Trophoblast cell (in vitro differentiated cells and primary cell): ENCODE results near the gene MACO1.

Source experiments
- DNase-seq, 2 donors: peaks; one replicate each; pipeline ENCODE4 v3.0.0-alpha.2; 2016
- H2AFZ ChIP-seq: 2 replicates; pipeline ENCODE4 v1.6.1; 2013; ENCODE audit warnings: low read length, moderate library complexity, mild to moderate bottlenecking; ENCODE audit not compliant: insufficient read depth, poor library complexity
- H2AK5ac ChIP-seq: 2 replicates; pipeline ENCODE4 v1.6.1; 2013; ENCODE audit warnings: mild to moderate bottlenecking, low read length
- H2BK120ac ChIP-seq: 2 replicates; pipeline ENCODE4 v1.6.1; 2013; ENCODE audit warnings: low read length, mild to moderate bottlenecking, moderate library complexity; ENCODE audit not compliant: insufficient read depth, poor library complexity
- H2BK12ac ChIP-seq: 2 replicates; pipeline ENCODE4 v1.6.1; 2013; ENCODE audit warnings: mild to moderate bottlenecking, low read length, moderate library complexity
- H2BK5ac ChIP-seq: 2 replicates; pipeline ENCODE4 v1.6.1; 2013; ENCODE audit warnings: low read length, low read depth, moderate library complexity, mild to moderate bottlenecking; ENCODE audit not compliant: poor library complexity
- H3K14ac ChIP-seq: 2 replicates; pipeline ENCODE4 v1.6.1; 2013; ENCODE audit warnings: mild to moderate bottlenecking, low read length
- H3K18ac ChIP-seq: 2 replicates; pipeline ENCODE4 v1.6.1; 2013; ENCODE audit warnings: mild to moderate bottlenecking, low read length
- H3K23ac ChIP-seq: 2 replicates; pipeline ENCODE4 v1.6.1; 2013; ENCODE audit warnings: low read length
- H3K27ac ChIP-seq: 2 replicates; pipeline ENCODE4 v1.5.1; 2013; ENCODE audit warnings: low read depth, mild to moderate bottlenecking, inconsistent platforms, low read length, moderate library complexity
- H3K27me3 ChIP-seq: 2 replicates; pipeline ENCODE4 v1.6.1; 2013; ENCODE audit warnings: inconsistent platforms, mild to moderate bottlenecking, low read length, moderate library complexity; ENCODE audit not compliant: insufficient read depth
- H3K36me3 ChIP-seq, 2 experiments: 1 replicate in 1 of 2; 2 replicates in 1 of 2; pipeline ENCODE4 v1.6.1; 2013; ENCODE audit warnings: low read length in 2 of 2, mild to moderate bottlenecking in 2 of 2, moderate library complexity in 1 of 2; ENCODE audit not compliant: insufficient read depth in 2 of 2, control insufficient read depth in 1 of 2
- H3K4ac ChIP-seq: 2 replicates; pipeline ENCODE4 v1.6.1; 2013; ENCODE audit warnings: low read depth, mild to moderate bottlenecking, low read length, moderate library complexity
- H3K4me1 ChIP-seq, 2 experiments: 1 replicate in 1 of 2; 2 replicates in 1 of 2; pipeline ENCODE4 v1.6.1; 2013; ENCODE audit warnings: low read length in 2 of 2, mild to moderate bottlenecking in 2 of 2, moderate library complexity in 1 of 2; ENCODE audit not compliant: insufficient read depth in 2 of 2, control insufficient read depth in 1 of 2
- H3K4me2 ChIP-seq: 2 replicates; pipeline ENCODE4 v1.6.1; 2013; ENCODE audit warnings: inconsistent platforms, mild to moderate bottlenecking, low read length, moderate library complexity
- H3K4me3 ChIP-seq: 2 replicates; pipeline ENCODE4 v1.5.1; 2013; ENCODE audit warnings: mild to moderate bottlenecking, low read depth, low read length, inconsistent platforms
- H3K79me1 ChIP-seq: one replicate; pipeline ENCODE4 v1.6.1; 2013; ENCODE audit warnings: low read length
- H3K79me2 ChIP-seq: 2 replicates; pipeline ENCODE4 v1.6.1; 2013; ENCODE audit warnings: low read length, mild to moderate bottlenecking; ENCODE audit not compliant: control insufficient read depth, insufficient read depth, poor library complexity
- H3K9ac ChIP-seq: 2 replicates; pipeline ENCODE4 v1.6.1; 2013; ENCODE audit warnings: mild to moderate bottlenecking, low read length
- H3K9me3 ChIP-seq: 2 replicates; pipeline ENCODE4 v1.6.1; 2013; ENCODE audit warnings: low read depth, mild to moderate bottlenecking, control low read depth, inconsistent platforms, low read length; ENCODE audit not compliant: insufficient read depth
- H4K12ac ChIP-seq: 2 replicates; pipeline ENCODE4 v1.6.1; 2013; ENCODE audit warnings: low read depth, mild to moderate bottlenecking, low read length, moderate library complexity
- H4K8ac ChIP-seq: 2 replicates; pipeline ENCODE4 v1.6.1; 2013; ENCODE audit warnings: low read depth, mild to moderate bottlenecking, low read length, moderate library complexity
- H4K91ac ChIP-seq: one replicate; pipeline ENCODE4 v1.6.1; 2013; ENCODE audit warnings: low read depth, mild to moderate bottlenecking, low read length, moderate library complexity
- WGBS: extraction: QIAGEN DNeasy Blood & Tissue Kit; methylation state at CpG from one replicate; pipeline ENCODE4 v1.1.7; 2013; ENCODE audit warnings: missing lambda C conversion rate; ENCODE audit not compliant: insufficient read length, insufficient coverage; ENCODE audit errors: extremely low coverage; 5-methylcytosine and 5-hydroxymethylcytosine counted together

Gene MACO1

DNA sequence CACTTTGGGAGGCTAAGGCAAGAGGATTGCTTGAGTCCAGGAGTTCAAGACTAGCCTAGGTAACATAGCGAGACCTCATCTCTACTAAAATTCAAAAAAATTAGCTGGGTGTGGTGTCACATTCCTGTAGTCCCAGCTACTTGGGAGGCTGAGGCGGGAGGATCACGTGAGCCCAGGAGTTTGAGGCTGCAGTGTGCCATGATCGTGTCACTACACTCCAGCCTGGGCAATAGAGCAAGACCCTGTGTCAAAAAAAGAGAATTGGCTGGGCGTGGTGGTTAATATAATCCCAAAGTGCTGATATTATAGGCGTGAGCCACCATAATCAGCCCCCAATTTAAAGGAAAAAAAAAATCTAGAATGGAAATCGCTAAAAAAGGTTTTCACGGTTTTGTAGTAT lies 7.0 kb downstream of the MACO1 start:
- Histone ChIP-seq H3K79me2 (peaks cover 2% of the 10 kb centered on the region), H3K27ac (no peak overlapping the region), H3K4ac (no peak overlapping the region), H3K14ac (no peak overlapping the region), H4K91ac (no peak overlapping the region), H4K12ac (no peak overlapping the region), H2AK5ac (no peak overlapping the region), H3K4me2 (no peak overlapping the region), H2AFZ (no peak overlapping the region), H4K8ac (no peak overlapping the region), H3K4me3 (no peak overlapping the region), H3K9ac (no peak overlapping the region), H3K79me1 (no peaks in the 10 kb centered on the region), H2BK120ac (no peak overlapping the region), H2BK5ac (no peak overlapping the region), H3K27me3 (no peaks in the 10 kb centered on the region), H3K4me1 (peaks cover 0 to 2% of the 10 kb centered on the region in 2 experiments), H3K9me3 (no peaks in the 10 kb centered on the region), H3K23ac (no peak overlapping the region), H3K36me3 (peaks cover 3 to 4% of the 10 kb centered on the region in 2 experiments), H2BK12ac (no peak overlapping the region), H3K18ac (peak overlapping the region; percentile 54)
- DNase-seq = no peak
- WGBS = no CpG with 5 or more reads among the region's 8 CpGs

DNA sequence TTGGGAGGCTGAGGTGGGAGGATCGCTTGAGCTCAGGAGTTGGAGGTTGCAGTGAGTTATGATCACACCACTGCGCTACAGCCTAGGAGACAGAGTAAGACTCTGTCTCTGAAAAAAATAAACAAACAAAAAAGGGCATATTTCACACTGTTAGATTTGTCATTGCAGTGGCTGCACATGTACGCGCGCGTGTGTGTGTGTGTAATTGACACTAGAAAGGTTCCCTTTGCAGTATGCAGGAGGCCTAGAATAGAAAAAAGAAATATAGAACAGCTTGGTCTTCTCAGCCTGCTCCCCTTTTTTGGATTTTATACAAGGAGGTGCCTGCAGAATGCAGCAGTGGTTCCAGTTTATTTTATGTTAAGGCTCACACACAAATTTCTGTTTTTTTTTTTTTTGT lies 8.6 kb downstream of the MACO1 start:
- H3K36me3 ChIP-seq = peaks cover 3 to 4% of the 10 kb centered on the region in 2 experiments
- no peak overlapping the region for H3K27ac ChIP-seq
- H3K14ac ChIP-seq = no peak overlapping the region
- no peaks in the 10 kb centered on the region for H3K79me2 ChIP-seq
- H2AK5ac ChIP-seq = no peak overlapping the region
- H4K8ac ChIP-seq = no peak overlapping the region
- H3K4ac ChIP-seq = peak overlapping the region; percentile 19
- no peak overlapping the region for H2BK120ac ChIP-seq
- no peak overlapping the region for H4K91ac ChIP-seq
- WGBS = no CpG with 5 or more reads among the region's 6 CpGs
- H2BK5ac ChIP-seq = no peak overlapping the region
- no peak overlapping the region for H3K9ac ChIP-seq
- H2AFZ ChIP-seq = no peak overlapping the region
- no peak overlapping the region for H2BK12ac ChIP-seq
- H3K27me3 ChIP-seq = no peaks in the 10 kb centered on the region
- H4K12ac ChIP-seq = no peak overlapping the region
- H3K4me2 ChIP-seq = no peak overlapping the region
- H3K23ac ChIP-seq = no peak overlapping the region
- no peak overlapping the region for H3K4me3 ChIP-seq
- H3K18ac ChIP-seq = no peak overlapping the region
- no peak for DNase-seq
- H3K4me1 ChIP-seq = peaks cover 0 to 2% of the 10 kb centered on the region in 2 experiments
- H3K9me3 ChIP-seq = no peaks in the 10 kb centered on the region
- H3K79me1 ChIP-seq = no peaks in the 10 kb centered on the region

DNA sequence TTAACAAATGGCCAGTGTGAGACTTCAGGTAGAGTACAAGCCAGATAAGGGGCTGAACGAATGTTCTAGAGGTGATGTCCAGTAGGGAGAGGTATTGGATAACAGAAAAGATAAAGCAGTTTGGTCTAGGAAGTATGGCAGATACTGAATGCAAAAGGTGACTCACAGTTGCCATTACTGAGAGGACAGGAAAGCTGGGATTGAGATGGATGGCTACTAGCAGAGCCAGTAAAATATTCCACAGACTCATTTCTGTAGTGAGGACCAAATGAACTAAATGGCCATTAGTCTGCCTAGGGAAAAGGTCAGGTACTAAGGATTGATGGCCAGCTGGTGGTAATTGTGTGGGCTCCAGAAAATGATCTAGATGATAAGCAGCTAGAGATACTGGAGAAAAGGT lies 11.5 kb downstream of the MACO1 start:
- WGBS = no CpG with 5 or more reads among the region's 1 CpG

GRCh38 chr1:25443030-25443699 lies 12.5 kb downstream of the MACO1 start:
- no peaks in the 10 kb centered on the region for H3K27me3 ChIP-seq
- peaks cover 0 to 2% of the 10 kb centered on the region in 2 experiments for H3K4me1 ChIP-seq
- no peaks in the 10 kb centered on the region for H3K79me2 ChIP-seq
- no peak overlapping the region for H3K18ac ChIP-seq
- DNase-seq = no peak
- no peak overlapping the region for H3K9ac ChIP-seq
- no peak overlapping the region for H2BK12ac ChIP-seq
- no peak overlapping the region for H4K91ac ChIP-seq
- H4K8ac ChIP-seq = no peak overlapping the region
- no peaks in the 10 kb centered on the region for H3K9me3 ChIP-seq
- peaks cover 2% of the 10 kb centered on the region in 2 experiments for H3K36me3 ChIP-seq
- H3K4ac ChIP-seq = no peak overlapping the region
- H2BK120ac ChIP-seq = no peak overlapping the region
- no peaks in the 10 kb centered on the region for H3K79me1 ChIP-seq
- H3K4me2 ChIP-seq = no peak overlapping the region
- H4K12ac ChIP-seq = no peak overlapping the region
- WGBS = no CpG with 5 or more reads among the region's 4 CpGs
- no peak overlapping the region for H3K23ac ChIP-seq
- no peak overlapping the region for H3K27ac ChIP-seq
- H3K4me3 ChIP-seq = no peak overlapping the region
- H3K14ac ChIP-seq = no peak overlapping the region
- no peak overlapping the region for H2AFZ ChIP-seq
- H2BK5ac ChIP-seq = no peak overlapping the region
- no peak overlapping the region for H2AK5ac ChIP-seq

More for the DNA sequence above, 11.5 kb downstream of the MACO1 start:
- H3K27me3 ChIP-seq = no peaks in the 10 kb centered on the region
- H3K36me3 ChIP-seq = peaks cover 3 to 4% of the 10 kb centered on the region in 2 experiments
- peak in 1 of 2 donors; percentile 40 for DNase-seq
- H2BK5ac ChIP-seq = no peak overlapping the region
- H3K4ac ChIP-seq = no peak overlapping the region
- no peak overlapping the region for H4K8ac ChIP-seq
- H2AFZ ChIP-seq = no peak overlapping the region
- H4K12ac ChIP-seq = no peak overlapping the region
- H3K23ac ChIP-seq = no peak overlapping the region
- no peak overlapping the region for H2AK5ac ChIP-seq
- no peak overlapping the region for H2BK12ac ChIP-seq
- H3K4me3 ChIP-seq = no peak overlapping the region
- H3K4me1 ChIP-seq = peaks cover 0 to 2% of the 10 kb centered on the region in 2 experiments
- no peak overlapping the region for H3K14ac ChIP-seq
- no peaks in the 10 kb centered on the region for H3K79me2 ChIP-seq
- H4K91ac ChIP-seq = no peak overlapping the region
- no peak overlapping the region for H3K9ac ChIP-seq
- no peaks in the 10 kb centered on the region for H3K79me1 ChIP-seq
- H3K4me2 ChIP-seq = no peak overlapping the region
- H3K27ac ChIP-seq = no peak overlapping the region
- no peaks in the 10 kb centered on the region for H3K9me3 ChIP-seq
- H3K18ac ChIP-seq = no peak overlapping the region
- H2BK120ac ChIP-seq = no peak overlapping the region
